Right hindlimb (tissue), 1 donor: ENCODE data around the gene SNX11.

Experiments used
- DNase-seq: peaks from one replicate; pipeline ENCODE4 v3.0.0-alpha.2; 2018

Gene SNX11

DNA sequence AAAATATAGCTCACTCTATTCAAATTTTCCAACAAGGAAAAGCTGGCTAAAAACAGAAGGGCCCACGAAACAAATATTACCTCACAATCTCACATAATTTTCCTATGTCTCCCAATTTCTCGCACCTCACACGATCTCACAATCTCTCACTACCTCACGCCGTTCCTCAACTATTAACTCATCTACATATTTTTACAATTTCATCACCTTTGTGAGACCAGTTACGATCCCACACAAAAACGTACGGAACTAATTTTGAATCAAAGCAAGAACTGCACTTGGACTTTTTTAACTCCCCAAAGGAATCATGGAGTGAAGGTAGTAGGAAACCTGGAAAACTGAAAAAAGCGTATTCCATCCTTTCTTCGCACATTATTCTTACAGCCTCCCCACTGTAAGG, 7.4 kb upstream of the SNX11 start:
- DNase-seq: no peak

DNA sequence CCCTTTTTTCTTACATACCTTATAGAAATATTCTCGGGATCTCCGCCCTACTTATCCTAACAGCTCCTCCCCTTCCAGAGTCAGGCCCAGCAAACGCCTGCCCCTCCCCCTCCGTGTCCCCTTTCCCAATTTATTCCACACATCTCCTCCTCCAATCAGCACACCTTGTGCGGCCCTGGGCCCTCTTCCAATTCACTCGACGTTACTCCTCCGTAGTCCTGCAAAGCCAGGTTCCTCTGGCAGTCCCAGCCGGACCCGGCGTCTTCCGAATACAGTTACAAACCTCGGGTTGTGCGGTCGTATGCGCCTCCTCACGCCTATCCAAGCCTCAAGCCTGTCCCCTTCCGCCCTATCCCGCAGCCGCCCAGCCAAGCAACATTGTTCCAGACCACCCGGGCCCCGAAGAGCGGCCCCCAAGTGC, 7.0 kb upstream of the SNX11 start:
- DNase-seq: peak; percentile 85

DNA sequence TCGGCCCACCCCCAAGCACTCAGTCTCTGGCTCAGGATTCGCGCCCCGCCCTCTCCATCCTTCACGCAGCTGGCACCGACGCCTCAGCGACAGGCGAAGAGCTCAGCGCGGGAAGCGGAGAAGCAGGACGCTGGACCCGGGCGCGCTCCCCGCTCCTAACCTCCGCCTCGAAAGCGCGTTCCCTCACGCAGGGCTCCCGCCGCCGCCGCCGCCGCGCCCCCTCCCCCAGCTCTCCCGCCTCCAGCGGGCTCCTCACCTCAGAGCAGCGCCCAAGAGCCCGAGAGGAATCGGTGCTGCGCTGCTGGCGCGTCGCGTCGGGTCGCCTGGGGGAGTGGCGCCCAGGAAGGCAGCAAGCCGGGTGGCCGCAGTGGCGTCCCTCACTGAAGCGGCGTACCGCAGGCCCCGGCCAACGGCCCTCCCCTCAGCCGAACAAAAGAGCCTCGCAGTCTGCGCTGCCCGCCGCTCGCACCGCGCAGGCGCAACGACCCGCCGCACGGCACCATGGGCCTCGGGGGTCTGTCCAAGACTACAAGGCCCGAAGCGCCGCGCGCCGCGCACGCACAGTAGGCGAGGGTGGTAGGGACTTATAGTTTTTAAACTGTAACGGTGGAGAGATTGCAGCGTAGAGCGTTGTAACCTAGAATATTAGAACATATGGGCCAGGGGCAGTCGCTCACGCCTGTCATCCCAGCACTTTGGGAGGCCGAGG, 6.4 kb upstream of the SNX11 start, which contains the start of gene CBX1:
Gene CBX1, minus strand, starts transcription at position 467 of the 709 bp plus-strand sequence. CDS start 24,474 bp downstream, outside the sequence.
- peak; percentile 97 for DNase-seq

DNA sequence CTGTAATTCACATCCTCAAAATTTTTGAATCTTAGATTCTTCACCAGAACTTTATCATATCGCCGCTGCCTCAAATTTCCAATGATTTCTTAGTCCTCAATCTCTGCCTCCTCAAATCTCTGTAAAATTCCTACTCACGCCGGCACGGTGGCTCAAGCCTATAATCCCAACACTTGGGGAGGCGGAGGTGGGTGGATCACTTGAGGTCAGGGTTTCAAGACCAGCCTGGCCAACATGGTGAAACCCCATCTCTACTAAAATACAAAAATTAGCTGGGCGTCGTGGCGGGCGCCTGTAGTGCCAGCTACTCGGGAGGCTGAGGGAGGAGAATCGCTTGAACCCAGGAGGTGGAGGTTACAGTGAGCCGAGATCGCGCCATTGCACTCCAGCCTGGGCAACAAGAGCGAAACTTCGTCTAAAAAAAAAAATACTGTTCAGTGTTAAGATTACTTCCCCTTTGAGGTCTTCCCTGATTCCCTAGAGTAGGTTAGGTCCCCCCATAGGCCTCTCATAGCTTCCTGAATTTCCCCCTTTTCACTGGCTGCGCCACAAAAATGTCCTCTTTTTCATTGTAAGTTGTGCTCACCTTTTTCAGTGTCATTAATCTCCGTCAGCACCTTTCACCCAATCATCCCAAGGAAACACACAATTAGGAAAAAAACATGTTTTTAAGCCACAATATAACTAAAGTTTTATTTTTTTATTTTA, 5.4 kb upstream of the SNX11 start:
- DNase-seq: no peak

DNA sequence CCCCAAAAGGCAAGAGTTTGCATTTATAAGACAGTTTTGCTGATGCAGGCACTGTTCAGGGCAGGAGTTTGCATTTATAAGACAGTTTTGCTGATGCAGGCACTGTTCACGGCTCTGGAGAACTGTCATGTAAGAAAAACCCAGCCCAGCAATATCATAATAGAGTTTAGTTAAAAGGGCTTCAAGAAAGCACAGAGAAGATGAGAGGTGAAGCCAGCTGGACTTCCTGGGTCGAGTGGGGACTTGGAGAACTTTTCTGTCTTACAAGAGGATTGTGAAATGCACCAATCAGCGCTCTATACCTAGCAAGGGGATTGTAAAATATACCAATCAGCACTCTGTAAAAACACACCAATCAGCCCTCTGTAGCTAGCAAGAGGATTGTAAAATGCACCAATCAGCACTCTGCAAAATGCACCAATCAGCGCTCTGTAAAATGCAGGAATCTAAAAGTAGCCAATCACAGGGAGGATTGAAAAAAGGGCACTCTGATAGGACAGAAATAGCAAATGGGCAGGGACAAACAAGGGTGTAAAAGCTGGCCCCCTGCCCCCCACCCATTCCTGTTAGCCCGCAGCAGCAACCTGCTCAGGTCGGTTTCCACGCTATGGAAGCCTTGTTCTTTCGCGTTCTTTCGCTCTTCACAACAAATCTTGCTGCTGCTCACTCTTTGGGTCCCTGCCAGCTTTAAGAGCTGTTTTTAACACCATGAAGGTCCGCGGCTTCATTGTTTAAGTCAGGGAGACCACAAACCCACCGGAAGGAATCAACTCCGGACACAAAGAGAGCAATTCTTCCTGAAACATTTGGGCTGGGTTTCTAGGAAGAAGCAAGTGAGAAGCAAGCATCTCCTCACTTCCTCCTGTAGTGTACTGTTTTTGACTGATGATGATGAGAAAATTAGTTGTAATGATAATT, 4.5 kb upstream of the SNX11 start:
- no peak for DNase-seq

DNA sequence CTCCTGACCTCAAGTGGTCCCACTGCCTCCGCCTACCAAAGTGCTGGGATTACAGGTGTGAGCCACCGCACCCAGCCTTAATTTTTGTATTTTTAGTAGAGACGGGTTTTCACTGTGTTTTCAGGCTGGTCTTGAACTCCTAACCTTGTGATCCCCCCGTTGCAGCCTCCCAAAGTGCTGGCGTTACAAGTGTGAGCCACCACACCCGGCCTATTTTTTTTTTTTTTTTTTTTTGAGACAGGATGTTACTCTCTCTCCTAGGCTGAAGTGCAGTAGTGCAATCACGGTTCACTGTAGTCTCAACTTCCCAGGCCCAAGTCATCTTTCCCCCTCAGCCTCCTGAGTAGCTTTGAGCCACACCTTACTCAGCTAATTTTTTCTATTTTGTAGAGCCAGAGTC, 3.1 kb upstream of the SNX11 start:
- no peak for DNase-seq

DNA sequence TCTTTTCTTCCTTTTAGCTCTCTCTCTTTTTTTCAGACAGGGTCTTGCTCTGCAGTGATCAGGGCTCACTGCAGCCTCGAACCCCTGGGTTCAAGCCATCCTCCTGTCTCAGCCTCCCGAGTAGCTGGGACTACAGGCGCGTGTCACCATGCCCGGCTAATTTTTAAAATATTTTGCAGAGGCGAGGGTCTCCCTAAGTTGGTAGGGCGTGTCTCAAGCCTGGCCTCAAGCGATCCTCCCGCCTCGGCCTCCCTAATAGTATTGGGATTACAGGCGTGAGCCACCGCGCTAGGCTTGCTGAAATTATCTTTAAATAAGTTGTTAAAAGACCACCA, 797 bp upstream of the SNX11 start:
- DNase-seq: no peak

DNA sequence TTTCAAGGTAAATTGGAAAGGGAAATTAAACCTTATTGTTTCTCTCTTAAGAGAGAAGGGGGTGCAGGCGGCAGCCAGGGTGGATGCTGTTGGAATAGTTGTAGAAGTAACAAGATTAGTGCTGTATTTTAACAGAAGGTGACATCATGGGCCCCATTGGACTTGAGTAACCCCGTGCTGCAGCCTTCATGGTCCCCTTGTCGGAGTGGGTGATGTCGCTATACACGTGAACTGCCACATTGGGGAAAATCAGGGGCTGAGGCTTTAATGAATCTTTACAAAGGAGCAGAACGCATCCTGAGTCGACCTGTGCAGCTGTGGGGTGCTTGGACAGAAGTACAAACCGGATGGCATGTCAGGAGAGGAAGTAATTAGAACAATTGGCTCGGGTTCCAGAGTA, 3.2 kb downstream of the SNX11 start:
- no peak for DNase-seq

DNA sequence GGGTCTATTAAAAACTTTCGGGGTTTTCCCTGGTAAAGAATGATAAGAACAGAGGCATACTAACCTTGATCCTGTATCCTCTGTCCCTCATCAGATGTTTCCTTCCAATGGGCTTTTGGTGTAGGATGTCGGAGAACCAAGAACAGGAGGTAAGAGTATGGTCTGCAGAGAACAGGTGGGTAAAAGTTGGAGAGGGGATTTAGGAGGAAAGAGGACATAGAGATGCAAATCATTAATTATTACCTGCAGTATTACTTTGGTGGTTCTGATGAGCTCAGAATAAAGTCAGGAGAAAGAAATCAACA, 4.3 kb downstream of the SNX11 start:
- no peak for DNase-seq

DNA sequence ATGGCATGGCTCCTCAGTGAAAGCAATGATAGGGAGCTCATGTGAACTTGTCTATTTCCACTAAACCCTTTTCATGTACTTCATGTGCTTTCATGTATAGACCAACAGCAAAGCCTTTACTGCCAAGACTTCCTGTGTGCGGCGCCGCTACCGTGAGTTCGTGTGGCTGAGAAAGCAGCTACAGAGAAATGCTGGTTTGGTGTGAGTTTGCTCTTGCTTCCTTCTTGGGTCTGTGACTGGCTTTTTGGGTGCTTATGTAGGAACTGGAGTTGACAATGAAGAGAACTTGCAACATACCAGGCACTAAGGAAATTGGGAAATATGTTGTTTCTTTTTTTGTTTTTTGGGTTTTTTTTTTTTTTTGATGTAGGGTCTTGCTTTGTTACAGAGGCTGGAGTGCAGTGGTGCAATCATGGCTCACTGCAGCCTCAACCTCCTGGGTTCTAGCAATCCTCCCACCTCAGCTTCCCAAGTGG, 5.7 kb downstream of the SNX11 start:
- no peak for DNase-seq

DNA sequence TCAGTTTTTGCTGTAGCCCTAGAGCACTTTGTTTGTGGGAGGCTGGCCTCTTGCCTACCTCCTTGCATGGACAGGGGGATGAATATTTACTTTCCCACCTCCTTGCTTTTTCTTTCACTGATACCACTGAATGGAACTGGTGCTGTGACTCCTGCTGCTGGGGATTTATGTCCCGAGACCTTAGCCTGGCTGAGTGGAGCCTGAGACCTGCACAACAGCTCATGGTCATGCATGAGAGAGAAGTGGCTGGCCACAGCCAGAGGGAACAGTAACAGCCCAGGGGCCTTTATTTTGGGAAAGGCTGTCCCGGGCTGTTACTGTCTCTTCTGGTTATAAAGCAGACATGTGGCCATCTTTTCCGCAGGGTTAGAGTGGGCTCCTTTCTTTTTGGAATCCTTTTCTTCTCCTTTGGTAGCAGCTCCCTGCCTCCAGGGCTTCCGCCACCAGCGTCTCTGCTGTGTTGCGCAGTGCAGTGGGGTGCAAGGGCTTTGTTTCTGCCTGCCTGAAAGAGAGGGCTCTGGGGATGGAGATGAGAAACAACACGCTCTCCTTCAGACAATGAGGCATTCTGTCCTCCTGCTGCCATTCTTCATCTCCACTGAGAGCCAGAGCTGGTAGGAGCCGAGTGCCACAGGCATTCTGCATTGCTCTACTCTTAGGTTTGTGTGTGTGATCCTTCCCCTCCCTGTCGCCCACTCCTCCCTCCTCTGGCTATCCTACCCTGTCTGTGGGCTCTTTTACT, 14.5 kb downstream of the SNX11 start:
- DNase-seq: no peak

DNA sequence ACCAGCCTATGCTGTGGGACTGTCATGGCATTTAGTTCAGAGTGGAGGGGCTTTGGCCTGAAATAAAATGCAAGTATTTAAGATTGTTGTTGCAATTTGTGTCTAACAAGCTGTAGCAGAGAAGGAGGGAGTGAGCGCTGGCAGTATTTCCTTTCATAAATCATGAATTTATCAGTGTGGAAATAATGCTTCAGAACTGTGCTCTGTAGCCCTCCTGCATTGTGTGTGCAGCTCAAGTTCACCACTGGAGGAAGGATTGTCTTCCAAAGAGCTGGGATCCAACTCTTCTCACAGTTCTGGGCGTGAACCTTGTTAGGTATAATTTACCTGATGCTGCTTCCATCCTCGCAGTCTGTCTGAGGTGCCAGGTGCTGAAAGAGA, 15.1 kb downstream of the SNX11 start:
- DNase-seq: no peak

DNA sequence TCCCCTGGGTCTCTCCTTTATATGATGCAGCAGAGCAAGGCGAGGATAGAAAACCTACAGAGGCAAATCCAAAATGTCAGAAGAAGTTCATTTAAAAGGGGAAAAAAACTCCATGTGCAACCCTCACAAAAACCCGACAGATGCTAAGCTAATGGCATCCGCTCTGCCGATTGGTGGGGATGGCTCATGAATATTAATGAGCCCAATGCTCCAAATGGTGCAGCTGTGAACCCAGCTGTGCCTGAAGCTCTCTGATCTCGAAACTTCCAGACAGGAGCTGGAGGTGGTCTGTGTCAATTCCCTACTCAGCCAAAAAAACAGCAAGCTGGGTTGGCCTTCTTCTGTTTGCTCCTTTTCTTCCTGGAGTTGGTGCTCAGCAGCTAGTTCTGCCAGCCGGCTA, 15.5 kb downstream of the SNX11 start:
- no peak for DNase-seq

DNA sequence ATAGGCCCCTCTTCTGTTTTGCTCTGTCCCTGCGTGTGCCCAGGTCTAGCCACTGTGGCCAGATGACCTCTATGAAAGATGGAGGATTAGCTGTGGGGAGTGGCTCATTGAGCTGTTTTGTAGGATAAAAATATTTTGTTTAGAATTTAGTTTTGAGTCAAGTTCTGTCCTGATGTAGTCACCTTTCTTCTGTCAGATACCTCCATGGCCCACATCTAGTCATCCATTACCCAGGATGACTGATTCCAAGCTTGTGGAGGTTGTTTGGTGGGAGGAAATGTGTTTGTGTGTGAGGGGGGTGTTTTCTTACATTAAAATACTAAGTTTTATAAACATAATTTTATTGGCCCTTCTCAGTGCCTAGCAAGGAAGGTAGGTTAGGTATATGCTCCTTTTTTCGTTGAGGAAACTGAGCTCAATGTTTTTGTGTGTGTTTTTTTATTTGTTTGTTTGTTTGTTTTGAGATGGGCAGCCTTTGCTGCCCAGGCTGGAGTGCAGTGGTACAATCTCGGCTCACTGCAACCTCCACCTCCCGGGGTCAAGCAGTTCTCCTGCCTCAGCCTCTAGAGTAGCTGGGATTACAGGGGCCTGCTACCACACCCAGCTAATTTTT, 16.3 kb downstream of the SNX11 start:
- no peak for DNase-seq

DNA sequence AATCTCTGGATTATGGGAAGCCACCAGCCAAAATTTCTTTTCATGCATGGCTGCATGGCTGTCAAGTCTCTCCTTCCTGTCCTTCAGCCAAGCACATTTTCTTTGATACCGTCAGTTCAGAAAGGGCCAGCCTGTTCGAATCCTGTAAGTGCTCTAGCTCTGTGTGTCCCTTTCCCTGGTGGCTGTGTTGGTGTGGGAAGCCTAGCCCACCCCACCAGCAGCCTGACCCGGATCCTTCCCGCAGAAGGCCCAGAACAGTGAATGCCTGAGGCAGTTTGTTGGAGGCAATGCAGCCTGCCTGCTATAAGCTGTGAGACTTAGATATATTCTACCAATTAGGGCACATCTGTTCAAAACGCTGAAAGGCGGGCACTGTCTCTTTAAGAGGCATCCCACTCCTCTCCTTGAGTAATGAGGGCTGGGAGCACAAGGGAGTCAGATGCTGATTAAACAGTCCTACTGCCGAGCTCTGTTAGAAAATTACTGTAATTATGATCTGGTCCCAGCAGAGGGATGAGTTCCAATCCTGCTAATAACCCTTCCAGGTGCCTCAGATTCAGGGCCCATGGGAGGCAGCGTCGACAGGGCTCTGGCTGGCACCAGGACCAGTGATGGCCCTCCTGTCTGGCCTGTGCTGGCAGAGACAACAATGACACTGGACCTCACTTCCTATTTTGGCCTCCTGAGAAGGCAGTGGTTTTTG, 18.4 kb downstream of the SNX11 start:
- no peak for DNase-seq

DNA sequence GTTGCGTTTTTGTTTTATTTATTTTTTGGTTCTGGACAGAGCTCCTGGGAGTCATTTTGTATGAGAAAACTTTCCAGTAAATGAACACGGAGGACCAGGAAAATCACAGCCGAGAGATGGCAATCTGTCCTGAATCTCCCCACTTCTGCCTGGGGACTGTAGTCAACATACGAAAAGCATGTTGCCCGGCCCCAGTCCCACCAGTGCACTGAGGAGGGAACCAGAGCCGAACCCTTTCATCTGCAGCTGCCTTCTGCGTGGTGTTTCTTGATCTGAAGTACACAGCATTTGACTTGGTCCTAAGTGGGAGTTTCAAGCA, 18.9 kb downstream of the SNX11 start:
- DNase-seq: no peak

DNA sequence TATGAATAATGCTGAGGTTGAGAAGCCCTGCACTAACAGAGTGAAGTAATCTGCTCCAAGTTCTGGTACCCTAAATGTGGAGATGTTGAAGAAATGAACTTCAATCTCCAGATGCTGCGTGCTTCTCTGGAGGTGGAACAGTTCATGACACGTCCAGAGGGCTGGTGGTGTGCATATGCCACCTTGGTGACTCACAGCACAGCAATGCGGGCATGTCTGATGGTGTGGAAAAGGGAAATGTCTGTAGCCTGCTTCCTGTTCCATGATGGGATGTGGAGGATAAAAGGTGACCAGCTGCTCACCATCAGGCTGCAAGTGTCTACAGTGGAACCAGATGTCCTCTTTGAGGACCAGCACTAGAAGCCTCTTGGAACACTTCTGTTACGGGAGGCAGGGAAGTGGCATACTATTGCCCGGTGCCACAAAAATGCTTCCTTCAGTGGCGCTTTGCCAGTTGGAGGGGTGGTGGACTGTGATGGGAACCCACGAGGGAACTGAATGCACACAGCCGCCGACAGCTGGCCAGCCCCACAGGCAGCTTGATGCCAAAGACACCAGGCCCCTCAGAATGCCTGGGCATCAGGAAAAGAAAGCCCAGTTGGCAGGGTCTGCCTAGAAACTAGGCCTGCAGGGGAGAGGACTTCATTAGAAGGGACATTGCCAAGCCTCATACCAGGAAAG, 19.9 kb downstream of the SNX11 start:
- no peak for DNase-seq

DNA sequence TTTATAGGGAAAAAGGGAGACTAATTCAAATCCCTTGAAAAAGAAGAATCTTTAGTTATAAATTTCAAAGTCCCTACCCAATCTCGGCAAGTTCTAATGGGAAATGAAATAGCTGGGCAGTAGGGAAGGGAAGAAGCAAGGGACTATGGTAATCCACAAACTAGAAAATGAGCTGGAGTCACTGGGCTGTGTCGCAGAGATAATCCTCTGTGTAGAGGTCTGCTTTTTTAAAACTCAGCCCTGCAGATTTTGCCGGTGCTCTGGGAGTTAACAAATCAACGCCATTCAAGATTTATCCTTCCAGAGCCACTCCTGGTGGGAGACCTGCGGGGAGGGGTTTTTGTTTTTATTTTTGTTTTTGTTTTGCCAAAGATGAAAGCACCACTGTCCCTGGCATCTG, 20.8 kb downstream of the SNX11 start:
- DNase-seq: no peak

DNA sequence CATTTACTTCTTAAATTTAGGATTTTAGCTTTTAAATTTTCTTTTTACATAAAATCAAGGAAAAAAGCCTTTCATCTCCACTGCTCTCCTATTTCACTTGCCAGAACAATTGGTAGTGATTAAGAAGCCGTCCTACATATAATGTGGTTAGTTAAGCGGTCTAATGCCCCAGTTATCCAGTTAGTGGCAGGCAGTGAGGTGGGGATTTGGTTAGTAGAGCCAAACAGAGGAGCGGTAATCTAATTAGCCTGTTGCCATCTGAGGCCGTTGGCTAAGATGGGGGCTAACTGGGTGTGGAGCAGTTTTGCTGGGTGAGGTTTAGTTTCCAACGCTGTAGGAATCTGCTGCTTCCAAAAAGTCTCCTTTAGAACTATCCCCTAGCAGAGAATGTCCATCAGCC, 22.4 kb downstream of the SNX11 start:
- no peak for DNase-seq

DNA sequence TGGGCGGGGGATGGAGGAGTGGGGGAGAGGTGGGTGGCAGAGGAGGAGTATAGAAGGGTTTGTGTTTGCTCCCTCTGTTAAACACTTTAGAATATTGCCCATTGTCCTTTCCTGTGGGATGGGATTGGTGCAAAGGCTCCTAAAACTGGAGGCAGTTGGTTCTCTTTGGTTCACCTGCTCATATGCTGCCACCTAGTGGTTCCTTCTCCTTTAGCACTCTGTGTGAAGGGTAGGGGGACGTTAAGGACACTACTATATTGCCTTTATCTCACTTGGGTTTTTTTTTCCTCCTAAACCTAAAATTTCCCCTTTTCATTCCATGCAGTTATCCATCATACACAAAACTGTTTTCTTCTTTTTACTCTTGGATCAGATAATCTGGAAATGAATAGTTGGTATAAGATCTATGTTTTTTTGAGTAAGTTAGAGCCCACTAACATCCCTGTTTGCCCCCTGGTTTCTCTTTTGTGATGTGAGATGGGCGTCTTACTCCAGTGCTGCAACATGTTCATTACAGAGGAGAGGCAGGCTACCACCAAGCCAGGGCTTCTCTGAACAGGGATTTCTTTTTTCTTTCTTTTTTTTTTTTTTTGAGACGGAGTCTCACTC, 23.8 kb downstream of the SNX11 start:
- peak; percentile 68 for DNase-seq

DNA sequence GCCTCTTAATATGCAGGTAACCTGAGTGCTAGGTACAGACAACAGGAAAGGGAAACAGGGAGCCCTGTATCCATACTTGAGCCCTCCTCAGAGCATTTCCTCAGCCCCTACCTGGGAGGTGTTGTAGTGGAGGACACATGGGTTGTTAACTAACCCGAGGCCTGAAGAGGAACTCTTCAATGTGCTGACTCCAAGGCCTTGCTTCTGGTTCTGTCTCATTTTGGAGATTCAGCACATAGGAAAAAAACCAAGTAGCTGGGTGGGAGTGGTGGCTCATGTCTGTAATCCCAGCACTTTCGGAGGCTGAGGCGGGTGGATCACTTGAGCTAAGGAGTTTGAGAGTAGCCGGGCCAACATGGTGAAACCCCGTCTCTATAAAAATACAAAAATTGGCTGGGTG, 24.8 kb downstream of the SNX11 start:
- DNase-seq: no peak
